ENCODE results near the gene SLC25A41.

Gene SLC25A41

GRCh38 chr19:6453951-6454565, 20.5 kb upstream of the SLC25A41 start:
- Histone ChIP-seq H3K79me2 (ENCODE audit: insufficient read depth, low read length) (no peaks in the 10 kb centered on the region), H3K27me3 (ENCODE audit: insufficient read depth, low read length) (no peaks in the 10 kb centered on the region), H3K4me3 (ENCODE audit: low read depth, low read length, poor library complexity, severe bottlenecking) (no peak overlapping the region), H3K9ac (ENCODE audit: low read length) (no peak overlapping the region), H4K20me1 (ENCODE audit: insufficient read depth, low read length) (no peaks in the 10 kb centered on the region), H3K4me1 (ENCODE audit: insufficient read depth, low read length, severe bottlenecking) (peaks cover 13% of the 10 kb centered on the region), H3K36me3 (ENCODE audit: insufficient read depth, low read length) (peaks cover 73% of the 10 kb centered on the region), H2AFZ (ENCODE audit: low read length) (no peak overlapping the region), H3K27ac (ENCODE audit: low read depth, low read length, poor library complexity, severe bottlenecking) (no peak overlapping the region), H3K9me2 (ENCODE audit: low read depth, low read length) (no peaks in the 10 kb centered on the region), H3K4me2 (ENCODE audit: low read length) (no peak overlapping the region), H3K9me3 (ENCODE audit: low read length) (peaks cover 15% of the 10 kb centered on the region), H3F3A (ENCODE audit: insufficient read depth, low read length) (no peaks in the 10 kb centered on the region)
- TF ChIP-seq EZH2 (IDR thresholded peaks at IDR 0.05; ENCODE audit: borderline replicate concordance, low read length) (no peak), CTCF (IDR thresholded peaks at IDR 0.05; ENCODE audit: low read length) (no peak)

GRCh38 chr19:6452899-6453298, 19.3 kb upstream of the SLC25A41 start:
- peaks cover 76% of the 10 kb centered on the region for H3K36me3 ChIP-seq (ENCODE audit: insufficient read depth, low read length)
- TF ChIP-seq CTCF (IDR thresholded peaks at IDR 0.05; ENCODE audit: low read length) (no peak), EZH2 (IDR thresholded peaks at IDR 0.05; ENCODE audit: borderline replicate concordance, low read length) (no peak)
- H3K79me2 ChIP-seq (ENCODE audit: insufficient read depth, low read length) = no peaks in the 10 kb centered on the region

GRCh38 chr19:6452223-6452614, 18.7 kb upstream of the SLC25A41 start:
- Histone ChIP-seq H3K4me2 (ENCODE audit: low read length) (no peak overlapping the region), H2AFZ (ENCODE audit: low read length) (no peak overlapping the region), H3F3A (ENCODE audit: insufficient read depth, low read length) (no peaks in the 10 kb centered on the region), H3K4me1 (ENCODE audit: insufficient read depth, low read length, severe bottlenecking) (no peaks in the 10 kb centered on the region), H3K36me3 (ENCODE audit: insufficient read depth, low read length) (peaks cover 70% of the 10 kb centered on the region), H3K79me2 (ENCODE audit: insufficient read depth, low read length) (no peaks in the 10 kb centered on the region), H3K9me2 (ENCODE audit: low read depth, low read length) (no peaks in the 10 kb centered on the region), H3K9ac (ENCODE audit: low read length) (no peak overlapping the region), H3K9me3 (ENCODE audit: low read length) (peaks cover 15% of the 10 kb centered on the region), H3K27ac (ENCODE audit: low read depth, low read length, poor library complexity, severe bottlenecking) (no peak overlapping the region), H4K20me1 (ENCODE audit: insufficient read depth, low read length) (no peaks in the 10 kb centered on the region), H3K27me3 (ENCODE audit: insufficient read depth, low read length) (no peaks in the 10 kb centered on the region), H3K4me3 (ENCODE audit: low read depth, low read length, poor library complexity, severe bottlenecking) (no peak overlapping the region)
- TF ChIP-seq EZH2 (IDR thresholded peaks at IDR 0.05; ENCODE audit: borderline replicate concordance, low read length) (no peak), CTCF (IDR thresholded peaks at IDR 0.05; ENCODE audit: low read length) (no peak)

More at GRCh38 chr19:6452899-6453298, 19.3 kb upstream of the SLC25A41 start:
- no peaks in the 10 kb centered on the region for H3K9me2 ChIP-seq (ENCODE audit: low read depth, low read length)
- no peaks in the 10 kb centered on the region for H3F3A ChIP-seq (ENCODE audit: insufficient read depth, low read length)
- no peak overlapping the region for H3K4me2 ChIP-seq (ENCODE audit: low read length)
- no peak overlapping the region for H3K27ac ChIP-seq (ENCODE audit: low read depth, low read length, poor library complexity, severe bottlenecking)
- peaks cover 2% of the 10 kb centered on the region for H3K4me1 ChIP-seq (ENCODE audit: insufficient read depth, low read length, severe bottlenecking)
- H4K20me1 ChIP-seq (ENCODE audit: insufficient read depth, low read length) = no peaks in the 10 kb centered on the region
- H3K9me3 ChIP-seq (ENCODE audit: low read length) = peaks cover 15% of the 10 kb centered on the region
- no peak overlapping the region for H3K4me3 ChIP-seq (ENCODE audit: low read depth, low read length, poor library complexity, severe bottlenecking)
- no peak overlapping the region for H2AFZ ChIP-seq (ENCODE audit: low read length)
- H3K27me3 ChIP-seq (ENCODE audit: insufficient read depth, low read length) = no peaks in the 10 kb centered on the region
- no peak overlapping the region for H3K9ac ChIP-seq (ENCODE audit: low read length)
